GM18907 (cell line): ENCODE results near the gene HEXIM2.
"Not testable (repeated sequence)": the region's sequence is repeated elsewhere in the genome, so short reads cannot be mapped to it uniquely, and the experiment has no call there.

Source experiments
- ATAC-seq: cut with Tn5 transposase; IDR thresholded peaks from one replicate; pipeline ENCODE4 v1.9.1; 2021; ENCODE audit warnings: mild to moderate bottlenecking, moderate library complexity; ENCODE audit not compliant: unreplicated experiment

The HEXIM2 gene, protein sequence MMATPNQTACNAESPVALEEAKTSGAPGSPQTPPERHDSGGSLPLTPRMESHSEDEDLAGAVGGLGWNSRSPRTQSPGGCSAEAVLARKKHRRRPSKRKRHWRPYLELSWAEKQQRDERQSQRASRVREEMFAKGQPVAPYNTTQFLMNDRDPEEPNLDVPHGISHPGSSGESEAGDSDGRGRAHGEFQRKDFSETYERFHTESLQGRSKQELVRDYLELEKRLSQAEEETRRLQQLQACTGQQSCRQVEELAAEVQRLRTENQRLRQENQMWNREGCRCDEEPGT

GRCh38 chr17:45161288-45162024, at the start of gene HEXIM2:
TSS of gene HEXIM2 (plus strand) at chr17:45161875. CDS start at chr17:45162794, 919 bp downstream.
- peak; percentile 89 for ATAC-seq

GRCh38 chr17:45112559-45113423, 48.9 kb upstream of the HEXIM2 start:
- ATAC-seq, result no peak

DNA sequence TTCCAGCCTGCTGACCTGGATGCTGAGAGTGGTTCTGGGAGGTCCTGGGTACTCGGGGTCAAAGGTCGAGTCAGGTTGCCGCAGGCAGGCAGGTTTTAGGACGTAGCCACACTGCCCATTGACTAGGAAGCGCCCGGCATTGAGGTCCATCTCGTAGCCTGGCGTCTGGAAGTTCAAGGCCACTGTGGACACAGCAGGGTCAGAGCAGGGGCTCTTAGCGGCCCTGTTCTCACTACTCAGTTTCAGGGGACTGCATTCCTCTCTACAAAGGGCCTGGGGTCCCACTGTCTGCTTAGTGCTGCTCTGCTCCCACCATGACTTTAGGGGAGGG, 48.3 kb upstream of the HEXIM2 start:
- no peak for ATAC-seq

DNA sequence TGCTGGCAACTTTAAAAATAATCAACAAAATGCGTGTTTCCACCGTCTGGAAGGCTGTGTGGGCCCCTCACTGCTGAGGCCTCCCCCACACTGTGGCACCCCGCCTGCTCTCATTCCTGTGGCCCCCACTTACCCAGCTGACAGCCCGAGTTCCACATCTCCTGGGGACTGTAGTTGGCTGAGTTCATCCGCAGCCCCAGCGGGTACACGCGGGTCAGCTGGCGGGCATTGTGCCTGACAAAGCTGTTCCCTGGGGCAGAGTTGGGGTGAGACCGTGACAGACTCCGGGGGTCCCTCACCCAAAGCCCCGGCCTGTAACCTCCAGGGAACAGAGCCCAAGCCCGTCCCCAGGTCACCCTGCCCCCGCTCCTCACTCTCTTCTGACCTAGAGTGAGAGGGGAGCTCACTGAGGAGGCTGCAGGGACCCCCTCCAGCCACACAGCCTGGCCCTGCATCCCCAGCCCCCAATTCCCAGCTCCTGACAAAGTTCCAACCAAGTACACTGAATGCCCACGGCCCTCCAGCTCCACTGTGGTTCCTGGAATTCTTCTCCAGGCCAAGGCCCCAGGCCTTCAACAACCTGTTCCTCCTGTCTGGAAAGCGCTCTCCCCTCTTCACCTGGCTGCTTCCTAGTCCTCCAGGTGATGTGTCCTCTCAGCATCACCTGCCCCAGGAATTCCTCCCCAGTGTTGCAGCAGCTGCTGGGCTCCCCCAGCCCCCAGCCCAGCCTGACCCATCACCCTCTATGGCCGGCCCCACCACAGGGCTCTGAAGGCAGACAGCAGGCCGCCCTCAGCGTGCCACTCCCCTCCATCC, 47.4 kb upstream of the HEXIM2 start:
- ATAC-seq, result no peak

- ATAC-seq, result no peak
These were observed 46.6 kb upstream of the HEXIM2 start for GRCh38 chr17:45115015-45115625.

DNA sequence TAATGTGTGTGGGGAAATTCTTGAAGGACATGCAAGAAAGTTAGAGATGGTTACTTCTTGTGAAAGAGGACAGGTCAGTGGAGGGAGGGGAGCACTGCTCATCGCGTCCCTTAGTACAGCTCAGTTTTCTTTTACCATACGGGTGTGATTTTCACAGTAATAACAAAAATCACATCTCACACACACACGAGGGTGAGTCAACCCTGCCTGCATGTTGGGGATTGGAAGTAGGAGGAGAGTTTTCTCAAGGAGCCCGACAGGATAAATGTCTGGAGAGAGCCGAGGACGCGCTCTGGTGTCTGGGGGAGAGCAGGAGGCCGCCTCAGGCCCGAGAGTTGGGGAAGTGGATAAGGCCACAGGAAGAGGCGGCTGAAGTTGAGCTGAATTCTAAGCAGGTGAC, 45.8 kb upstream of the HEXIM2 start:
- no peak for ATAC-seq

- ATAC-seq, result no peak
These were observed 45.1 kb upstream of the HEXIM2 start for GRCh38 chr17:45116434-45117016.

- ATAC-seq, result no peak
These were observed 44.3 kb upstream of the HEXIM2 start for GRCh38 chr17:45117334-45117733.

DNA sequence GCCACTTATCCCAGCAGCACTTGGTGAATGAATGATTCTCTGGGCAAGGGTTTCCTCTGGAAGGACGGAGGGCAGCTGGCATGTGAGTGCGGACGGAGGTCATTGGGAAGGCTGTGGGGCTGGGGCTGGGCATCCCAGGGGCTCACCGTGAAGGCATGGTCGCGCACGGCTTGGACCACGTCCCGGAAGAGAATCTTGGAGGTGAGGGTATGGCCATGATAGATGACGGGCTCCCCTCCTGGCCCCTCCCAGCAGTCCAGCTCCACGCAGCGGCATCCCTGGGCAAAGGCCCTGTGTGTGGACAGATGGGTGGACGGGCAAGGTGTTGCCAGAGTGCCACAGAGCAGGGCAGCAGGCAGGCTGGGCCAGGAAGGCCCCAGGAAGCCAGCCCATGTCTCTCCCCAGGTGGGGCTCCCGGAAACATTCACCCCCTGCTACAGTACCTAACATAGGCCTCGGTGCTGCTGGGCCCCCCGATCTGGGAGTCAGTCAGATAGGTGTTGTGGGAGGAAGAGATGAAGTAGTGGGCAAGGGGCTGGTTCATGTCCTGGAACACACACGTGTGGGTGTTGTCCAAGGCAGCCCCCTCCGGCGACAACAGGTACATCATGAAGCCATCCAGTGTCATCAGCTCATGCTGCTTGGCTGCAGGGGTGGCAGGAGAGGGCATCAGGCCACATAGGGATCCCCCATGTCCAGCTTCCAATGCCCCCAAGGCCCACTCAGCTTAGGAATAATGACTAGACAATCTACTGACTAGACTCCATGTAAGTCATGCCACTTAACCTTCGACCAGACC, 43.6 kb upstream of the HEXIM2 start:
- no peak for ATAC-seq

DNA sequence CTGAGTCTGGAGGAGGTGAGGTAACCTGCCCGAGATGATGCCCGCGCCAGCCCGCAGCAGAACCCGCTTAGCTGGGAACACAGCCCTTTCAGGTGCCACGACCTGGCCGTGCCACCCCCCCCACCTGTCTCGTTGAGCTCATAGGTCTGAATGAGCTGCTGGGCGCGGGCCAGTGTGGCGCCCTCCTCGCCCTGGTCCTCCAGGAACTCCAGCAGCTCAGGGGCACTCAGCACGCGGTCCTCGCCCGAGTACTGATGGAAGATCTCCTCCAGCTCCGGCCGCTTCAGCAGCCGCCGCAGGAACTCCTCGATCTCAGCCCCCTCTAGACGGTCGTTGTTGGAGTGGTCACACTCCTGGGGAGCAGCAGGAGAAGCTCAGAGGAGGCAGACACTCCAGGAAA, 43.0 kb upstream of the HEXIM2 start:
- ATAC-seq, result no peak

DNA sequence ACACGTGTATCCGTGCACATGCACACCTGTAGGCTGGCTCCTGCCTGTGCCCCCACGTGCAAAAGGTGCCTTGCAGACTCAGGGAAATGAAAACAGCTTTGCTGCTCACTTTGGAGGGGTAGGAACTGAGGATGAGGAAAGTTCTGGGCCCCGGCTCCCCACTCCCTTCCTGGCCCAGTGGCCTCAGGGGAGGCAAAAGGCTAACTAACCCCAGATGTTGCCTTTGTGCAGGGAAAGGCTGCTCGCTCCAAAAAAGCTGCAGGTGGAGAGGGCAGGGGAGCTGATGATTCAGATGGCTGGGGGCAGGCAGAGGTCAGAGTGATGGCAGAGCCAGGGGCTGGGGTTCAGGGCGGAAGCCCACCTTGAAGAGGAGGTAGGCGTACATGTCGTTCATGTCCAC, 41.7 kb upstream of the HEXIM2 start:
- no peak for ATAC-seq

DNA sequence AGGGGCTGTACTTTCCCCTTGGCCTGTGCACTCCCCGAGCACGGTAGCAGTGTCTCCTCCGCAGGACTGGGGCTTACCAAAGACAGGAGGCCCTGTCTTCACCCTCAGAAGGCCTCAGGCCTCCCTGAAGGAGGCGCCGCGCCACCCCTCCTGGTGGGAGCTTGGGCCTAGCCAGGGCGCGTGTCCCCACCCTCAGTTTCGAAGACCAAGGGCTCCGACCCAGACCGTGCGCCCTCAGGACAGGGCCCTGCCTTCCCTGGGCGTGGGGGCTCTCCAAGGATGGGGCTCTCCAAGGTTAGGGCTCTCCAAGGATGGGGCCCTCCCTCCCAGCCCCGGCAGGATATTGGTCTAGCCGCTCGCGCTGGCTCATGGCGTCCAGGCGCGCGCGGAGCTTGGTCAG, 41.1 kb upstream of the HEXIM2 start:
- ATAC-seq, result no peak

- ATAC-seq, result no peak
These were observed 40.6 kb upstream of the HEXIM2 start for GRCh38 chr17:45121055-45121454.

DNA sequence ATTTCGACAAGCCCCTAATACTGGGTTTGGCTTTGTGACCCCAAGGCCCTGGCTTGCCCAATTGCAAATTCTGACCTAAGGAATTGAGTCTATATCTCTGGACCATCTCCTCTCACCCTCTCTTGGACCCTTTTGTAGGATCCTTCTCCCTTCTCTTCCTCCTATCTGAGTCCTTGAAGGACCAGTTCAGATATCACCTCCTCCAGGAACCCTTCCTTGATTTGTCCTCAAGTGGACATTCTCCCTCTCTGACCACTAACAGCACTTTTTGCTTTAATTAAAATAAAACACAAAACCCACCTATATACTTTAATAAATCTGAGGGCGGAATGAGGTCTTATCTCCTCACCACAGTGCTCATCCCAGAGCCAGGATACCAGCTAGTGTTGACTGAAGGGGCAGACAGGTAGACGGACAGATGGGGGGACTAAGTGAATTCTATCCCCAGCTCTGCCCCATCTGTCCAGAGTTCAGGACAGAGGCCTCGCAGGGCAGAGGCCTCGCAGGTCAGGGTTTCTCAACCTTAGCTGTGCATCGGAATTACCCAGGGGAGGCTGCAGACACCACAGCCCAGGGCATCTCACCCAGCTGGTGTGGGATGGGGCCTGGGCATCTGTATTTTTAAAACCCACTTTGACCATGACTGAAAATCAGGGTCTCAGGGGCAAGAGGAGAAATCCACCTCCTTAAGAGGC, 38.5 kb upstream of the HEXIM2 start:
- ATAC-seq, result no peak

- ATAC-seq, result no peak
These were observed 37.5 kb upstream of the HEXIM2 start for GRCh38 chr17:45123930-45124796.

DNA sequence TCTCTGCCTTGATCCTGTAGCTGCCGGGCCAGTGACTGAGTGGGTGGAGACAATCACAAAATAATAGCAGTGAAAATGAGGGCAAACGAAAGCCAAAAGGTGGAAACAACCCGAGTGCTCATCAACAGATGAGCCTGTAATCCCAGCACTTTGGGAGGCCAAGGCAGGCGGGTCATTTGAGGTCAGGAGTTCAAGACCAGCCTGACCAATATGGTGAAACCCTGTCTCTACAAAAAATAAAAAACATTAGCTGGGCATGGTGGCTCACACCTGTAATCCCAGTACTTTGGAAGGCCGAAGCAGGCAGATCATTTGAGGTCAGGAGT, 36.9 kb upstream of the HEXIM2 start:
- not testable (repeated sequence) for ATAC-seq

GRCh38 chr17:45125509-45125908, 36.2 kb upstream of the HEXIM2 start:
- ATAC-seq, result no peak

- ATAC-seq, result no peak
These were observed 34.5 kb upstream of the HEXIM2 start for GRCh38 chr17:45127207-45127547.
